SU-DHL-6 (cell line): Measurements from ENCODE around the gene UBE3C.

Experiments
- H2AFZ ChIP-seq: fragments of 200-600 bp; sonication (generic); 2 replicates; pipeline ENCODE4 v1.6.1; 2014; ENCODE audit warnings: low read depth, mild to moderate bottlenecking, moderate library complexity, mixed read lengths, antibody characterized with exemption, low read length; ENCODE audit not compliant: severe bottlenecking
- H3F3A ChIP-seq: fragments of 200-600 bp; shearing (Covaris generic); 2 replicates; pipeline ENCODE4 v1.6.0; 2016; ENCODE audit warnings: antibody characterized with exemption, mild to moderate bottlenecking; ENCODE audit not compliant: insufficient read depth
- H3K27ac ChIP-seq: fragments of 200-600 bp; sonication (generic); 2 replicates; pipeline ENCODE4 v1.5.1; 2016; ENCODE audit warnings: low read depth, mild to moderate bottlenecking, low read length, moderate library complexity, mixed read lengths
- H3K27me3 ChIP-seq: fragments of 200-600 bp; sonication (generic), shearing (Covaris generic); 2 replicates; pipeline ENCODE4 v1.6.0; 2014; ENCODE audit warnings: mild to moderate bottlenecking, low read length
- H3K36me3 ChIP-seq: fragments of 200-600 bp; sonication (generic); 2 replicates; pipeline ENCODE4 v1.6.1; 2014; ENCODE audit warnings: mild to moderate bottlenecking, low read length, mixed read lengths
- H3K4me2 ChIP-seq: fragments of 300-600, 200-600 bp; shearing (Covaris generic), sonication (generic); 2 replicates; pipeline ENCODE4 v1.6.0; 2014; ENCODE audit warnings: low read length, low read depth, mild to moderate bottlenecking; ENCODE audit not compliant: poor library complexity, severe bottlenecking
- H3K4me3 ChIP-seq: fragments of 200-600 bp; sonication (generic); 2 replicates; pipeline ENCODE4 v1.5.1; 2014; ENCODE audit warnings: antibody characterized with exemption, low read length, mild to moderate bottlenecking, mixed read lengths; ENCODE audit not compliant: insufficient read depth, poor library complexity, severe bottlenecking
- H3K79me2 ChIP-seq: fragments of 200-600 bp; sonication (generic); 2 replicates; pipeline ENCODE4 v1.6.1; 2014; ENCODE audit warnings: mild to moderate bottlenecking, low read length, moderate library complexity; ENCODE audit not compliant: insufficient read depth
- H3K9ac ChIP-seq: fragments of 200-600 bp; sonication (generic); 2 replicates; pipeline ENCODE4 v1.7.0; 2014; ENCODE audit warnings: mild to moderate bottlenecking, low read length
- H3K9me2 ChIP-seq: fragments of 200-600 bp; sonication (generic); replicated peaks from 2 replicates; pipeline ENCODE4 v1.6.1; 2014; ENCODE audit warnings: low read length; ENCODE audit not compliant: insufficient read depth
- H3K9me3 ChIP-seq: fragments of 200-600 bp; sonication (generic); 2 replicates; pipeline ENCODE4 v1.6.1; 2014; ENCODE audit warnings: low read length, mixed read lengths; ENCODE audit not compliant: insufficient read depth
- H4K20me1 ChIP-seq: fragments of 200-600 bp; sonication (generic); 2 replicates; pipeline ENCODE4 v1.6.1; 2014; ENCODE audit warnings: low read depth, mild to moderate bottlenecking, antibody characterized with exemption, low read length, moderate library complexity, mixed read lengths
- EZH2phosphoT487 ChIP-seq: fragments of 200-600 bp; sonication (generic), shearing (Covaris generic); conservative IDR thresholded peaks from 2 replicates; pipeline ENCODE4 v1.6.1; 2018; ENCODE audit warnings: mild to moderate bottlenecking, antibody characterized with exemption, low read length, moderate library complexity, mixed read lengths
- TF ChIP-seq, protein P1 (sequence below): fragments of 200-600 bp; sonication (generic); IDR thresholded peaks from one replicate; pipeline ENCODE4 v1.5.1; 2017; ENCODE audit warnings: antibody characterized with exemption, mild to moderate bottlenecking, low read length, moderate library complexity; ENCODE audit not compliant: insufficient read depth, poor library complexity, severe bottlenecking

UBE3C gene

DNA sequence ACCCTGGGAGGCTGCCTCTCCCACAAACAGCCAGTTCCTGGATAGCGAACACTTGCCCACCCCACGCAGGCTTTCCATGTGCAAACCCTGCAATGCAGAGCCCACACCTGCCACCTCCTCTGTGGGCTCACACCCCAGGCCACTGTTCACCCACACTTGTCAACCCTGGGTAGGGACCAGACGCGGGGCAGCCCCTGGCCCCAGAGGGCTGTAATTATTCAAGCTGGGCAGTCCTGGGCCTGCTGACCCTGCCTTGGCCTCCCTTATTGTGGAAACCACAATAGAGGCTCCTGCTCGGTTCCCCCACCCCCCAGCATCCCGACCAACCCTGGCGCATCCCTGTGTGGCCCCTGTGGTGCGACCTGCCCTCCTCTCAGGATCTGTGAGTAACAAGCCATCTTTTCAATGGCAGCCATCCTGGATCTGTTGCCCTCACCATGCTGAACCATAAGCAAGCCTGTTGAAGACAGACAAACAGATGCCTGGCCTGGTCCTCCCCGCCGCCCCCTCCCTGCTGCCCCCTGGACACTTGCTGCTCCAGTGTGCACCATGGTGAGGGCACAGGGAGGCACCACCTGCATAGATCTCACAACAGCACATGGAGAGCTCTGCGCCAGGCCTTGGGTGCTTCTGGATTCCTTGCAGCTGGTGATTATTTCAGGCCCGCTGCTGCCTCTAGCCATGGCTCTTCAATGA is 15.8 kb upstream of the UBE3C start:
- H3K9me2 ChIP-seq = no peaks in the 10 kb centered on the region
- no peaks in the 10 kb centered on the region for H3K79me2 ChIP-seq
- H3K9me3 ChIP-seq = peaks cover 2% of the 10 kb centered on the region; the same call in 1 of the 2 replicates
- no peak overlapping the region for H3K4me2 ChIP-seq
- H3K27ac ChIP-seq = no peak overlapping the region
- no peak for TF ChIP-seq EZH2phosphoT487
- TF ChIP-seq, protein P1, sequence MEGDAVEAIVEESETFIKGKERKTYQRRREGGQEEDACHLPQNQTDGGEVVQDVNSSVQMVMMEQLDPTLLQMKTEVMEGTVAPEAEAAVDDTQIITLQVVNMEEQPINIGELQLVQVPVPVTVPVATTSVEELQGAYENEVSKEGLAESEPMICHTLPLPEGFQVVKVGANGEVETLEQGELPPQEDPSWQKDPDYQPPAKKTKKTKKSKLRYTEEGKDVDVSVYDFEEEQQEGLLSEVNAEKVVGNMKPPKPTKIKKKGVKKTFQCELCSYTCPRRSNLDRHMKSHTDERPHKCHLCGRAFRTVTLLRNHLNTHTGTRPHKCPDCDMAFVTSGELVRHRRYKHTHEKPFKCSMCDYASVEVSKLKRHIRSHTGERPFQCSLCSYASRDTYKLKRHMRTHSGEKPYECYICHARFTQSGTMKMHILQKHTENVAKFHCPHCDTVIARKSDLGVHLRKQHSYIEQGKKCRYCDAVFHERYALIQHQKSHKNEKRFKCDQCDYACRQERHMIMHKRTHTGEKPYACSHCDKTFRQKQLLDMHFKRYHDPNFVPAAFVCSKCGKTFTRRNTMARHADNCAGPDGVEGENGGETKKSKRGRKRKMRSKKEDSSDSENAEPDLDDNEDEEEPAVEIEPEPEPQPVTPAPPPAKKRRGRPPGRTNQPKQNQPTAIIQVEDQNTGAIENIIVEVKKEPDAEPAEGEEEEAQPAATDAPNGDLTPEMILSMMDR = no peak
- no peaks in the 10 kb centered on the region for H3K36me3 ChIP-seq
- no peak overlapping the region for H3K4me3 ChIP-seq
- H3K9ac ChIP-seq = no peak overlapping the region
- no peak overlapping the region for H2AFZ ChIP-seq
- H4K20me1 ChIP-seq = no peaks in the 10 kb centered on the region
- H3K27me3 ChIP-seq = no peaks in the 10 kb centered on the region
- H3F3A ChIP-seq = no peaks in the 10 kb centered on the region

DNA sequence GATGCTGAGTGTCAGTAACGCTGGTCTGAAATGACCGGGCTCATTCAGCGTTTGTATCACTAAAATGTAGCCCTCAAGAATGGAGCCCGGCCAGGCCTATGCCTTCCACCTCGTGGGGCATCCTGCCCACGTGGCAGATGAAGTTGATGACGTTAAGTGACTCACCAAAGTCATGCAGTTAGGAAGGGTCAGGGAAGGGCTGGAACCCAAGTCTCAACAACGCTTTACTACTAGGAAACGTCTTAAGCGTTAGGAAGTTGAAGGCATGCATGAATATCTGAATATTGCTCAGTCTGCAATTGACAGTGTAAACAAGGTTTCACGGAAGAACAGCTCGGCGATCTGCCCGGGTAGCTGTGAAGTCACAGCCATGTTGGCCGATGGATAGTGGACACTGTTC is 14.0 kb upstream of the UBE3C start:
- Histone ChIP-seq H3F3A (no peaks in the 10 kb centered on the region), H3K4me3 (no peak overlapping the region), H3K27me3 (no peaks in the 10 kb centered on the region), H2AFZ (no peak overlapping the region), H3K79me2 (no peaks in the 10 kb centered on the region), H3K36me3 (no peaks in the 10 kb centered on the region), H3K4me2 (no peak overlapping the region), H3K9me3 (no peaks in the 10 kb centered on the region), H3K9me2 (no peaks in the 10 kb centered on the region), H3K27ac (no peak overlapping the region), H3K9ac (no peak overlapping the region), H4K20me1 (no peaks in the 10 kb centered on the region)
- TF ChIP-seq EZH2phosphoT487 = no peak
- TF ChIP-seq, protein P1 = no peak

DNA sequence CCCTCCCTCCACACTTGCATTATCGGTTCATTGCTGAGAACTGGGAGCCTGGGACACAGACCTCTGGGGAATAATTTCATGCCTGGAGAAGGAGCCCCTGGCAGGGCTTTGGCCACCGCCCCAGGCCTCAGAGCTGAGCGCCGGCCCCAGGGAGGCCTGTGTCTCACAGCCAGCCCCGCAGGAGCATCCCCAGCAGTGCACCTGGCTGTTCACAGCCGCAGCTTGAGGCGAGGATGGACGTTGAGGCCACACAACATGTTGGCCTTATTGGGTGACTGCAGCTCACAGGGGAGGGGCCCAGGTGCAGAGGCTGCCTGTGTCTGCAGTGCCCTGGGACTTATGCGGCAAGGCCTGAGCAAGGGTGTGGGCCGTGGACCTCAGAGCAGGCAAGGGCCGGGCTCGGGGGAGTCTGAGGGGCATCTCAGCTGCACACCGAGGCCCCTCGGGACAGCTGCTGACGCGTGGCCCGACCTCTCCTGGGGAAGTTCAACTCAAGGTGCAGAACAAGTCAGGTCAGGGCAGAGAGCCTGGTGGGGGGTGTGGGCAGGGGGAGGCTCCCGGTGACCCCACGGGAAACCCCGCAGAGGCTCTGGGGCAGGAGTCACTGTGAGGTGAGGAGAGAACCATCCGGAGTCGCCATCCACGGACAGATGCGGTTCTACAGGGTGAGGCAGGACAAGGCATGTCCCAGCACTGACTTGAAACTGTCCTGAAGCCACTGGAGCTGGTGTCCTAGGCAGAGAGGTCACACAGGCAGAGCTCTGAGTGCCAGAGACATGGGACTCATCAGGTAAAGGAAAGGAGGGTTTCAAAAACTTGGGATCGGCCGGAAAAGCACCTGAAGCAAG is 13.1 kb upstream of the UBE3C start:
- Histone ChIP-seq H4K20me1 (no peaks in the 10 kb centered on the region), H3K79me2 (no peaks in the 10 kb centered on the region), H3F3A (no peaks in the 10 kb centered on the region), H3K9me2 (no peaks in the 10 kb centered on the region), H3K9me3 (no peaks in the 10 kb centered on the region), H3K4me3 (no peak overlapping the region), H2AFZ (no peak overlapping the region), H3K36me3 (no peaks in the 10 kb centered on the region), H3K9ac (no peak overlapping the region), H3K4me2 (no peak overlapping the region), H3K27me3 (no peaks in the 10 kb centered on the region), H3K27ac (no peak overlapping the region)
- TF ChIP-seq EZH2phosphoT487 = no peak
- TF ChIP-seq, protein P1 = no peak
